Progenitor cell of endocrine pancreas (in vitro differentiated cells): ENCODE measurements around the gene ABHD14A. TPM values are rescaled to one million over a fixed set of nuclear protein-coding genes. Genes with fewer than 3 reads are reported as not detected.

Source experiments
- DNase-seq: peaks from one replicate; pipeline ENCODE4 v3.0.0; 2021; ENCODE audit warnings: low spot score; ENCODE audit not compliant: unreplicated experiment
- H3K27ac Mint-ChIP-seq: 2 replicates; pipeline ENCODE4 v1.8.0; 2021; ENCODE audit warnings: mild to moderate bottlenecking, moderate library complexity, mixed read lengths
- H3K27me3 Mint-ChIP-seq: 2 replicates; pipeline ENCODE4 v1.8.0; 2021; ENCODE audit warnings: mixed read lengths
- H3K36me3 Mint-ChIP-seq: 2 replicates; pipeline ENCODE4 v1.8.0; 2022; ENCODE audit warnings: mixed read lengths; ENCODE audit not compliant: insufficient read depth
- H3K4me1 Mint-ChIP-seq: 2 replicates; pipeline ENCODE4 v1.8.0; 2021; ENCODE audit warnings: low read depth, mixed read lengths
- H3K4me3 Mint-ChIP-seq: 2 replicates; pipeline ENCODE4 v1.8.0; 2021; ENCODE audit warnings: low read depth, mild to moderate bottlenecking, moderate library complexity, mixed read lengths
- H3K9me3 Mint-ChIP-seq: 2 replicates; pipeline ENCODE4 v1.8.0; 2021; ENCODE audit warnings: low read depth, mixed read lengths
- total RNA-seq: library from RNA; stranded (reverse); gene quantifications from 2 replicates; pipeline ENCODE4 v1.2.1, GENCODE V29; 2021
- TF ChIP-seq, protein P1 (sequence below): fragments of 200-600 bp; sonication (generic); IDR thresholded peaks from one replicate; pipeline ENCODE4 v1.5.0; 2021; ENCODE audit warnings: antibody characterized with exemption, mild to moderate bottlenecking; ENCODE audit not compliant: unreplicated experiment

The ABHD14A gene
- total RNA-seq, 1 donor from 2014 or later, result 19.4 TPM

DNA sequence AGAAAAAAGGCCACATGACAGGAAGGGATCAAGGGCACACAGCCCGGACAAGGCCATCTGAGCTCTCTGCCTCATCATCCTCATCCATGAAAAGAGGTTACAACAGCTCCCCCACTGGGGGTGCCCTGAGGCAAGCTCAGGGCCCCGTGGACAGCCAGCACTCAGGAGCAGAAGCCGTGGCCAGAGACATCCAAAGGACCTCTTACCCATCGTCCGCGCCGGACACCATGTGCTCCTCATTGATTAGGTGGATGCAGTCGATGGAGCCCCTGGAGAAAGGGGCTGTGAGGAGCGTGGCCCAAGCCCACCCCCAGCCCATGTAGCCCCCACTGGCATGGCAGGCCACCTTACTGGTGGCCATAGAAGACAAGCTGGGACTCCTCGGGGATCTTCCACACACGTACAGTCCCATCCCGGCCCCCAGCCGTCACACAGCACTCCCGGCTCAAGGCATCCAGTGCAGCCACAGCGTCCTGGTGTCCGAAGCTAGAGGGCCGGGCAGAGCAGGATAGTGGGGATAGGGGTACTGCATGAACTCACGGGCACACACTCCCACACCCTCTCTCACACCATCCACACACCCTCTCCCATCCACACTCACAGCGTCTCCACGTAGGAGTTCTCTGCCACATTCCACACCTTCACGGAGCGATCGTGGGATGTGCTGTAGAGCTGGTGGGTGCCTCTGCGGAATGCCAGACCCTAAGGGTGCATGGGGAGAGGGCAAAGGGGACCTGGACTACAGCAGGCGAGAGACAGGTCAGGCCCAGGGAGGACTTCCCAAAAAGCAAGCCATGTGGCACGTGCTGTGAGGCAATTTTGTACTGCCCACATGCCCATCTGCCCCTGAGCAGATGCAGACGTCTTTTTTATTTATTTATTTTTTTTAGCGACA lies 39.6 kb upstream of the ABHD14A start:
- H3K4me1 Mint-ChIP-seq, result no peaks in the 10 kb centered on the region
- H3K9me3 Mint-ChIP-seq, result no peaks in the 10 kb centered on the region
- TF ChIP-seq, protein P1, sequence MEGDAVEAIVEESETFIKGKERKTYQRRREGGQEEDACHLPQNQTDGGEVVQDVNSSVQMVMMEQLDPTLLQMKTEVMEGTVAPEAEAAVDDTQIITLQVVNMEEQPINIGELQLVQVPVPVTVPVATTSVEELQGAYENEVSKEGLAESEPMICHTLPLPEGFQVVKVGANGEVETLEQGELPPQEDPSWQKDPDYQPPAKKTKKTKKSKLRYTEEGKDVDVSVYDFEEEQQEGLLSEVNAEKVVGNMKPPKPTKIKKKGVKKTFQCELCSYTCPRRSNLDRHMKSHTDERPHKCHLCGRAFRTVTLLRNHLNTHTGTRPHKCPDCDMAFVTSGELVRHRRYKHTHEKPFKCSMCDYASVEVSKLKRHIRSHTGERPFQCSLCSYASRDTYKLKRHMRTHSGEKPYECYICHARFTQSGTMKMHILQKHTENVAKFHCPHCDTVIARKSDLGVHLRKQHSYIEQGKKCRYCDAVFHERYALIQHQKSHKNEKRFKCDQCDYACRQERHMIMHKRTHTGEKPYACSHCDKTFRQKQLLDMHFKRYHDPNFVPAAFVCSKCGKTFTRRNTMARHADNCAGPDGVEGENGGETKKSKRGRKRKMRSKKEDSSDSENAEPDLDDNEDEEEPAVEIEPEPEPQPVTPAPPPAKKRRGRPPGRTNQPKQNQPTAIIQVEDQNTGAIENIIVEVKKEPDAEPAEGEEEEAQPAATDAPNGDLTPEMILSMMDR, result no peak
- H3K36me3 Mint-ChIP-seq, result peaks cover 7% of the 10 kb centered on the region
- no peaks in the 10 kb centered on the region for H3K27me3 Mint-ChIP-seq
- H3K4me3 Mint-ChIP-seq, result no peak overlapping the region
- no peak overlapping the region for H3K27ac Mint-ChIP-seq
- DNase-seq, result no peak

DNA sequence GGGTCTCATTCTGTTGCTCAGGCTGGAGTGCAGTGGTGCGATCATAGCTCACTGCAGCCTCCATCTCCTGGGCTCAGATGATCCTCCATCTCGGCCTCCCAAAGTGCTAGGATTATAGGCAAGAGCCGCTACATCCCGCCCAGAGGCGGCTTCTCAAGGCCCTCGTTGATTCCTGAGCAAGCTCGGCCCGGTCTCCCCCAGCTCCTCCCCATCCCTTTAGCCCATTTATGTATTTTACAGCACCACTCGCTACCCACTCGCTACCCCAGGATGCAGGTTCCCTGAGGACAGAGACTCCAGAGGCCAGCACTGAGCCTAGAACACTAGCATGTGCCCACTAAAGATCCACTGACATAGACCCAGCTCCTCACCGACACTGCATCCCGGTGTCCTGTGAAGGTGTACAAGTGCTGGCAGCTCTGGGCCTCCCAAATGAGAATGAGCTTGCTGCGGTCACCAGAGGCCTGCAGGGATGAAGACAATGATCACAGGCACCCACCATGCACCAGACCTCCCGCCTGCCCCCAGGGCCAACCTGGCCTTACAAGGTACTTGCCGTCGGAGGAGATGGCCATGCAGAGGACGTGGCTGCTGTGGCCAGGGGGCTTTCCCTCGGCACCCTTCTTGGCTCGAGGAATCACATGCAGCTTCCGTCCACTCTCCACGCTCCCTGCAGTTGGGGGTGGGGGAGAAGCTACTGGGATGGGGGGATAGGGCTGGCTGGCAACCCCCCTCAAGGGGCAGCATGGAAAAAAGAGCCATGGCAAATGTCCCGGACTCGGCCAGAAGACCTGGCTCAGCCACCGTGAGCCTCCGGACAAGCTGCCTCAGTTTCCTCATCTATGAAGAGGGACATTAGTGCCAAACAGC lies 38.7 kb upstream of the ABHD14A start:
- TF ChIP-seq, protein P1, result no peak
- H3K9me3 Mint-ChIP-seq, result no peaks in the 10 kb centered on the region
- no peak overlapping the region for H3K4me3 Mint-ChIP-seq
- no peak for DNase-seq
- H3K27ac Mint-ChIP-seq, result no peak overlapping the region
- peaks cover 7% of the 10 kb centered on the region for H3K36me3 Mint-ChIP-seq
- H3K4me1 Mint-ChIP-seq, result peaks cover 8% of the 10 kb centered on the region
- no peaks in the 10 kb centered on the region for H3K27me3 Mint-ChIP-seq

DNA sequence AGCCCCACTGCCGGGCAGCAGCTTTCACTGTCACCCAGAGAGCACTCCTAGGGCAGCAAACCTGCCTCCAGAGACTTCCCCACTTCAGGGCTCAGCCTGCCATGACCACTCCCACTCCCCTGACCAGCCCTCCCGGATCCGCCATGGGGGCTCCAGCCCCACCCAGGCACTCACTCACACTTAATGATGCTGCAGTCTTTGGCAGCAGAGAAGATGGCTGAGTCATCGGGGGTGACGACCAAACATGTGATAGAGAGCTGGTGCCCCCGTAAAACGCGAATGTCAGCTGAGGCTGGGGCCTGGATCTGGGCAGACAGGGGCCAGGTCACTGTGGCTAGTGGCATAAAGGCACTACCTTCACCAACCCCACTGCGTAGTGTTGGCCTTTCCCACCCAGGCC lies 37.9 kb upstream of the ABHD14A start:
- Mint-ChIP-seq H3K4me3 (no peak overlapping the region), H3K36me3 (peaks cover 7% of the 10 kb centered on the region), H3K27me3 (no peaks in the 10 kb centered on the region), H3K4me1 (peaks cover 10% of the 10 kb centered on the region), H3K9me3 (no peaks in the 10 kb centered on the region), H3K27ac (no peak overlapping the region)
- DNase-seq, result no peak
- TF ChIP-seq, protein P1, result no peak

DNA sequence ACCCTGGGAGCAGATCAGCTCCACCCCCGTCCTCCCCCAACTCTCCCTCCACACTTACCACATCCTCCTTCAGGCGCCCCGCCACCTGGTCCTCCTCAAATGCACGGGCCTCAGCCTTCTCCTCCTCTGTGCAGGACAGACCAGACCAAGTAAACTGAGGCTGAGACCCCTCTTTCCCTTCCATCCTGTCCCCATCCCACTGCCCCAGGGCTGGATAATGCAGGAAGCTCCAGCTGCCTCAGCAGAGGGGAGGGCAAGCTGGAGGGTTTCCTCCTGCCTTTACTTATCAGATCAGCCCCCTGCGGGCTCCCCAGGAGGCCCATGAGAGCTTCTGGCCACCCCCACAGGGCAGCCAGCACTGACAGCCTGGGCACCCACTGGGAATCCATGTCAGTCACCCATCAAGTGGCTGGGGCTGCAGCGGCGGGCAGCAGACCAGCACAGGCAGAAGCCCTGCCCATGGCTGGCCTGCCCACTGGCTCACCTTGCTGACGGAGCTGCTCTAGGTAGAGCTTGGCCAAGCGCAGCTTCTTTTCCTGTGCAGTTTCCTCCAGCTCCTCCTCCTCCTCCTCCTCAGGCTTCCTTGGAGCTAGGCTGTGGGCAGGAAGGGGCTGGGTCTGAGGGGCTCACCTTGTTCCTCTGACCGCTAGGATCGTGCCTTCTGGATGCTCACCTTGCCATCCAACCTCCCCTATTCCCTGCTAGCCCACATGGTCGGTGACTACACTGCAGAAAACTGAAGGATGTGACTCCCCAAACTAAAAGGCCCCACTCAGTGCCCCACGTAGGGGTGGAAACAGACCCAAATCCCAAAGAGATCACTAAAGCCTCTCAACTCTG lies 37.0 kb upstream of the ABHD14A start:
- TF ChIP-seq, protein P1, result no peak
- H3K4me1 Mint-ChIP-seq, result peaks cover 12% of the 10 kb centered on the region
- H3K27ac Mint-ChIP-seq, result no peak overlapping the region
- H3K4me3 Mint-ChIP-seq, result no peak overlapping the region
- no peak for DNase-seq
- H3K9me3 Mint-ChIP-seq, result no peaks in the 10 kb centered on the region
- no peaks in the 10 kb centered on the region for H3K27me3 Mint-ChIP-seq
- peaks cover 7% of the 10 kb centered on the region for H3K36me3 Mint-ChIP-seq
